ENCODE data around the gene UBR1.

DNA sequence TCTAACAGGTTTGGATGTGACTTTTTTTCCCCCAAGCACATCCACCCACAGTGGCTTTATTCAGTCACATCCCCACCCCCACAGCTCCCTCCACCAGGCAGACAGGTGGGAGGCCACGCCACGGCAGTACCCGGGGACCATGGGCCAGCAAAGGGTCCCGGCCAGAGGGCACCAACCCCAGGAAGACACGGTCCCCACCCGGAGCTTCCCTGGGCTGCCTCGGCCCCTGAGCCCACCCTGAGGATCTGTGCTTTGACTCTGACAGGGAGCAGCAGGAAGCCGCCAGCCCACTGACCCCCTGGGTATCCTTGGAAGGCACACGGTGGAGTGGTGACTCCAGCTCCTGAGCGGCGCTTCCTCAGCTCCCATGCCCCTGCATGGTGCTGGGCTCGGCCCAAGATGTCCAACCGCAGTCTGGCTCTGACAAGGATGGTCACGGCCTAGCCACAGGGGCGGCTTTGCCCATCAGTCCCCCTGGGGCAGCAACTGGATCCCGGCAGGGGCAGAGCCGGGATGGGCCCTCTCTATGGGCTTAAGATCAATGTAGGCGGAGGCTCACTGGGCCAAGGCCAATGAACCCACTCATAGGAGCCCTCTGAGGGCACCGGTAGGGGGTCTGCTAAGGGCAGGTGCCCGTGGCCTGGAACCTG is 119.0 kb downstream of the UBR1 start:
- TF ChIP-seq BHLHE40 (IDR thresholded peaks at IDR 0.05; ENCODE audit: low read depth, low read length) (no peak), HDAC2 (IDR thresholded peaks at IDR 0.05) (no peak)
- TF ChIP-seq, protein P1, sequence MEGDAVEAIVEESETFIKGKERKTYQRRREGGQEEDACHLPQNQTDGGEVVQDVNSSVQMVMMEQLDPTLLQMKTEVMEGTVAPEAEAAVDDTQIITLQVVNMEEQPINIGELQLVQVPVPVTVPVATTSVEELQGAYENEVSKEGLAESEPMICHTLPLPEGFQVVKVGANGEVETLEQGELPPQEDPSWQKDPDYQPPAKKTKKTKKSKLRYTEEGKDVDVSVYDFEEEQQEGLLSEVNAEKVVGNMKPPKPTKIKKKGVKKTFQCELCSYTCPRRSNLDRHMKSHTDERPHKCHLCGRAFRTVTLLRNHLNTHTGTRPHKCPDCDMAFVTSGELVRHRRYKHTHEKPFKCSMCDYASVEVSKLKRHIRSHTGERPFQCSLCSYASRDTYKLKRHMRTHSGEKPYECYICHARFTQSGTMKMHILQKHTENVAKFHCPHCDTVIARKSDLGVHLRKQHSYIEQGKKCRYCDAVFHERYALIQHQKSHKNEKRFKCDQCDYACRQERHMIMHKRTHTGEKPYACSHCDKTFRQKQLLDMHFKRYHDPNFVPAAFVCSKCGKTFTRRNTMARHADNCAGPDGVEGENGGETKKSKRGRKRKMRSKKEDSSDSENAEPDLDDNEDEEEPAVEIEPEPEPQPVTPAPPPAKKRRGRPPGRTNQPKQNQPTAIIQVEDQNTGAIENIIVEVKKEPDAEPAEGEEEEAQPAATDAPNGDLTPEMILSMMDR (IDR thresholded peaks at IDR 0.05) = no peak
- TF ChIP-seq, protein P2, sequence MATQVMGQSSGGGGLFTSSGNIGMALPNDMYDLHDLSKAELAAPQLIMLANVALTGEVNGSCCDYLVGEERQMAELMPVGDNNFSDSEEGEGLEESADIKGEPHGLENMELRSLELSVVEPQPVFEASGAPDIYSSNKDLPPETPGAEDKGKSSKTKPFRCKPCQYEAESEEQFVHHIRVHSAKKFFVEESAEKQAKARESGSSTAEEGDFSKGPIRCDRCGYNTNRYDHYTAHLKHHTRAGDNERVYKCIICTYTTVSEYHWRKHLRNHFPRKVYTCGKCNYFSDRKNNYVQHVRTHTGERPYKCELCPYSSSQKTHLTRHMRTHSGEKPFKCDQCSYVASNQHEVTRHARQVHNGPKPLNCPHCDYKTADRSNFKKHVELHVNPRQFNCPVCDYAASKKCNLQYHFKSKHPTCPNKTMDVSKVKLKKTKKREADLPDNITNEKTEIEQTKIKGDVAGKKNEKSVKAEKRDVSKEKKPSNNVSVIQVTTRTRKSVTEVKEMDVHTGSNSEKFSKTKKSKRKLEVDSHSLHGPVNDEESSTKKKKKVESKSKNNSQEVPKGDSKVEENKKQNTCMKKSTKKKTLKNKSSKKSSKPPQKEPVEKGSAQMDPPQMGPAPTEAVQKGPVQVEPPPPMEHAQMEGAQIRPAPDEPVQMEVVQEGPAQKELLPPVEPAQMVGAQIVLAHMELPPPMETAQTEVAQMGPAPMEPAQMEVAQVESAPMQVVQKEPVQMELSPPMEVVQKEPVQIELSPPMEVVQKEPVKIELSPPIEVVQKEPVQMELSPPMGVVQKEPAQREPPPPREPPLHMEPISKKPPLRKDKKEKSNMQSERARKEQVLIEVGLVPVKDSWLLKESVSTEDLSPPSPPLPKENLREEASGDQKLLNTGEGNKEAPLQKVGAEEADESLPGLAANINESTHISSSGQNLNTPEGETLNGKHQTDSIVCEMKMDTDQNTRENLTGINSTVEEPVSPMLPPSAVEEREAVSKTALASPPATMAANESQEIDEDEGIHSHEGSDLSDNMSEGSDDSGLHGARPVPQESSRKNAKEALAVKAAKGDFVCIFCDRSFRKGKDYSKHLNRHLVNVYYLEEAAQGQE (IDR thresholded peaks at IDR 0.05) = no peak
